ENCODE data around the gene INTS3. TPM values are rescaled to one million over a fixed set of nuclear protein-coding genes. Genes with fewer than 3 reads are reported as not detected.
A peak's percentile ranks its signal among the peaks of the same experiment; 100 is the strongest.

The INTS3 gene
- total RNA-seq, 2 experiments from 2014 or later = 39.3 to 40.4 TPM

DNA sequence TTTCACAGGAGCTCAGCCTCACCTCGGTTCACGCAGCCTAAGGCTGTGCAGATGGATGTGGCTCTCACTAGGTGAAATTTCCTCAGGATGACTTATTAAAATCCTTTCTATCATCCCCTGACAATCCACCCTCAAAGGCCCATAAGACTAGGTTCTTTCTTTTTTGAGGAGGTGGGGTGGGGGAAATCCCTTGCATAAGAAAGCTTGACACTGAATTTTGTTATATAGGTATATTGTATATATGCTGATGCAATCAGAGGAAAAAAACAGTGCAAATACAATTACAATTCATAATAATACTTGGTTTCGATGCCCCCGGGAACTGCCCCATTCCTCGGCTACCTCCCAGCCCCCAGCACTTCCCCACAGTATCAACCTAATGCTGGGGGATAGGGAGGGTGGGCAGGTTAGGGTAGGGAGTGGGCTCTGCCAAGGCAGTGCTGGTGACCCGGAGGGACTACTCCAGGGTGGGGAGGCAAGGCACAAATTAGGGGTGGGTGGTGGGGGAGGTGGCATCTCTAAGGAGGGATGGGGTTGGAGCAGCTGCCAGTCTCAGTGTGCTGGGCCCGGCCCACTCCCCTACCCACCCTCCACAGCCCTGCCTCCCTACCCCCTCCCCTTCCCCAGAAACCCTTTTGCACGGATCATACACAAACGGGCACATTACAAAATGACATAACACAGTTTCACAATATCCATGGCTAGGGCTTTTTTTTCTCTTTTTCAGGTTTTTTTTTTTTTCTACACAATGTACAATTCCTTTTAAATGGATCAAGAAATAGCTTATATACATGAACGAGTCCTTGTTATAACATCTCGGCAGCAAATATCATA lies 78.3 kb downstream of the INTS3 start:
- H3K4me1 Mint-ChIP-seq (ENCODE audit: low read depth) = peaks cover 27% of the 10 kb centered on the region
- no peaks in the 10 kb centered on the region for H3K9me3 Mint-ChIP-seq
- peak; percentile 45 for DNase-seq
- no peaks in the 10 kb centered on the region for H3K27me3 Mint-ChIP-seq (ENCODE audit: low read depth)
- peak overlapping the region; percentile 90 for H3K27ac Mint-ChIP-seq
- intact Hi-C loops (cut with micrococcal nuclease) = loop anchor here (1.0 to 5.0 kb wide), 7 partner anchors 23 to 184 kb away; partner anchors contain the start of genes CREB3L4, CRTC2, DENND4B and RPS27
- CTCF ChIA-PET = interaction anchor here (0.9 to 2.5 kb wide), 3 partner anchors 8 to 140 kb away, joined by 3 to 10 read pairs (median 4); partner anchors contain the start of genes DENND4B and GATAD2B
- H3K4me3 Mint-ChIP-seq = peak overlapping the region; percentile 17
- peaks cover 7% of the 10 kb centered on the region for H3K36me3 Mint-ChIP-seq (ENCODE audit: low read depth)

DNA sequence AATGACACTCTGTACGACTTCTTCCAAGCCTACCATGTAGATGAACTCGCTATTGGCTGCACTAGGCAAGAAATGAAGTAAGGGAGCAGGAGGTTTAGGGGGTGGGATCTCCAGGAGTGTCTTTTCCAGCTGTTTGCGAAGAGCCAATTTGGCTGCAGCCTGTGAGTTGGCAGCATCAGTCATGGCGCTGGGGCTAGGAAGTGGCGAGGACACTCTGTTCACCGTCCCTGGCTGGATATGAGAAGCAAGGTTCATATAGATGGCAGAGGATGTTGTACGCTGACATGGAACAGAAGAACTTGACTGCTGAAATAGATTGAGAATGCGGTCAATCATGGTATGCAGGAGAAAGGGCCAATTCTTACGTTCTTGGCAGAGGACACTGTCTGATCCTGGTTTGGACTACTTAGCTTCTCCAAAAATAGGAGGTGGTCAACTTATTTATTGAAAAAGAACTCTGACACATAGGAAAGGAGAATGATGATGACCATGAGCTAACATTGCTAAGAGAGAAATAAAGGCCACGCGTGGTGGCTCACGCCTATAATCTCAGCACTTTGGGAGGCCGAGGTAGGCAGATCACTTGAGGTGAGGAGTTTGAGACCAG lies 88.5 kb downstream of the INTS3 start:
- Mint-ChIP-seq H3K36me3 (ENCODE audit: low read depth) (peaks cover 42% of the 10 kb centered on the region), H3K4me1 (ENCODE audit: low read depth) (no peaks in the 10 kb centered on the region), H3K9me3 (no peaks in the 10 kb centered on the region), H3K27me3 (ENCODE audit: low read depth) (no peaks in the 10 kb centered on the region), H3K4me3 (no peak overlapping the region), H3K27ac (no peak overlapping the region)
- CTCF ChIA-PET = interaction anchor here (0.8 to 1.5 kb wide), 4 partner anchors 11 to 170 kb away, joined by 3 to 5 read pairs (median 4); partner anchors contain the start of genes RAB13 and SLC39A1
- no peak for DNase-seq
- intact Hi-C loops (cut with micrococcal nuclease) = no loop called here

DNA sequence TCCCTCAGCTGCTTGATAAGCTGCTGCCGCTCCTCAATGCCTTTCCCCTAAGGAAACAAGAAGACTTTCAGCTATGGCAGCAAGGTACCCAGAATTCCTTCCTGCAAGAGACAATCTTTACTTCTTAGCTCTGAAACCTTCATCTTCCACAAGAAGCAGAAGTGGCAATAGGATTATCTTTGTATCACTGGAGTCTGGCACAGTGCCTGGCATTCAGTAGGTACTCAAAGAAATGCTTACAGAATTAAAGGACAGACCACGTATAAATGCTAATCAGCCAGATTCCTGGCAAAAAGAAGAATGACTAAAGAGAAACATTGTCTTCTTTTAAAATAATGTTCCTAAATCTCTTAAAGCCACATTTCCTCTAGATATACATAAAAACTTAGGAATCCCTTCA lies 91.0 kb downstream of the INTS3 start:
- Mint-ChIP-seq H3K4me3 (no peak overlapping the region), H3K36me3 (ENCODE audit: low read depth) (peaks cover 30% of the 10 kb centered on the region), H3K27ac (no peak overlapping the region), H3K9me3 (no peaks in the 10 kb centered on the region), H3K4me1 (ENCODE audit: low read depth) (no peaks in the 10 kb centered on the region), H3K27me3 (ENCODE audit: low read depth) (no peaks in the 10 kb centered on the region)
- DNase-seq = no peak
- intact Hi-C loops (cut with micrococcal nuclease) = no loop called here
- CTCF ChIA-PET = interaction anchor here (0.7 kb wide), 2 partner anchors 8 to 22 kb away, joined by 3 read pairs; no protein-coding TSS in a partner anchor

Small RNA genes within 50 kb of the gene (microRNA-seq; reads per million reads assigned to microRNA genes)
- gene MIR8083 (ENCODE audit: borderline microRNAs expressed, borderline replicate concordance) = not detected

Other genes with a start within 250 kb of the INTS3 start
- 100 to 1,000 TPM; 200 to 204 TPM for gene S100A6, start 192.1 kb upstream of the INTS3 start, total RNA-seq
- gene S100A5, start 187.1 kb upstream of the INTS3 start, total RNA-seq = under 1 TPM; 0.89 to 0.93 TPM
- gene S100A4, start 182.2 kb upstream of the INTS3 start, total RNA-seq = 10 to 100 TPM; 36.5 to 37.9 TPM
- gene S100A3, start 178.8 kb upstream of the INTS3 start, total RNA-seq = not detected
- under 1 TPM; 0.74 to 0.77 TPM for gene S100A2, start 162.2 kb upstream of the INTS3 start, total RNA-seq
- not detected for gene S100A16, start 114.9 kb upstream of the INTS3 start, total RNA-seq
- gene S100A14, start 111.7 kb upstream of the INTS3 start, total RNA-seq = not detected
- gene S100A13, start 100.5 kb upstream of the INTS3 start, total RNA-seq = 1 to 10 TPM; 6.6 to 7.0 TPM
- gene S100A1, start 99.6 kb upstream of the INTS3 start, total RNA-seq = not detected
- gene CHTOP, start 94.0 kb upstream of the INTS3 start, total RNA-seq = 10 to 100 TPM; 88.2 to 91.3 TPM
- gene SNAPIN, start 69.3 kb upstream of the INTS3 start, total RNA-seq = 10 to 100 TPM; 24.4 to 26.2 TPM
- 100 to 1,000 TPM; 346 to 357 TPM for gene ILF2, start 57.1 kb upstream of the INTS3 start, total RNA-seq
- under 1 TPM; 0.05 to 0.10 TPM for gene NPR1, start 49.4 kb upstream of the INTS3 start, total RNA-seq
- gene SLC27A3, start 47.4 kb downstream of the INTS3 start, total RNA-seq = 1 to 10 TPM; 2.7 to 4.3 TPM
- gene GATAD2B, start 194.9 kb downstream of the INTS3 start, total RNA-seq = 10 to 100 TPM; 69.0 to 70.2 TPM
- 100 to 1,000 TPM; 124 to 130 TPM for gene DENND4B, start 218.7 kb downstream of the INTS3 start, total RNA-seq
- 10 to 100 TPM; 72.6 to 83.0 TPM for gene CRTC2, start 230.6 kb downstream of the INTS3 start, total RNA-seq
- gene SLC39A1, start 235.5 kb downstream of the INTS3 start, total RNA-seq = 10 to 100 TPM; 51.0 to 52.1 TPM
- gene CREB3L4, start 239.9 kb downstream of the INTS3 start, total RNA-seq = 1 to 10 TPM; 5.6 to 7.4 TPM
- 100 to 1,000 TPM; 126 to 131 TPM for gene JTB, start 249.6 kb downstream of the INTS3 start, total RNA-seq

Data from activated naive CD4-positive, alpha-beta T cell treated with anti-CD3 and anti-CD28 coated beads for 36 hours (primary cell).